ENCODE results near the gene AP2B1. TPM values are rescaled to one million over a fixed set of nuclear protein-coding genes. Genes with fewer than 3 reads are reported as not detected.

The AP2B1 gene
- total RNA-seq, 1 experiment from 2014 or later: 198 TPM

GRCh38 chr17:35542990-35543389, 44.1 kb upstream of the AP2B1 start:
- no peak for DNase-seq (ENCODE audit: low read depth, low spot score)
- H3K27me3 ChIP-seq (ENCODE audit: insufficient read depth, low read length): peaks cover 21% of the 10 kb centered on the region; the same call in 1 of the 2 replicates
- no peak for ATAC-seq
- peaks cover 0 to 5% of the 10 kb centered on the region in 2 experiments; a peak in 1 of 4 replicates for H3K4me1 ChIP-seq (ENCODE audit: control insufficient read depth in 1 of 2, insufficient read depth in 2 of 2, low read length in 2 of 2)
- H3K36me3 ChIP-seq (ENCODE audit: control insufficient read depth in 1 of 2, insufficient read depth in 2 of 2, low read length in 2 of 2): no peaks in the 10 kb centered on the region
- no TSS peak for BruUV-seq (replicated peaks)
- TF ChIP-seq POLR2AphosphoS5 (IDR thresholded peaks at IDR 0.05; ENCODE audit: low read depth, low read length): no peak
- ChIA-PET POLR2A (no interaction called here), RAD21 (ENCODE audit: low non-redundant PET in 1 of 2, low total read pairs in 2 of 2, uncharacterized antibody in 2 of 2, unreplicated experiment in 2 of 2) (no interaction called here), CTCF (no interaction called here)
- no peak overlapping the region for H3K4me2 ChIP-seq (ENCODE audit: low read length)
- H3K9me3 ChIP-seq (ENCODE audit: control insufficient read depth in 1 of 2, insufficient read depth in 1 of 2, low read depth in 1 of 2, low read length in 2 of 2): no peaks in the 10 kb centered on the region
- H2AFZ ChIP-seq (ENCODE audit: low read depth, low read length, poor library complexity, severe bottlenecking): no peak overlapping the region
- intact Hi-C loops (cut with micrococcal nuclease): no loop called here
- H3K4me3 ChIP-seq (replicated peaks in 1 of 2; ENCODE audit: low read depth in 1 of 2, low read length in 2 of 2): no peak overlapping the region
- H3K9ac ChIP-seq (ENCODE audit: low read length): no peak overlapping the region
- H3K79me2 ChIP-seq (ENCODE audit: insufficient read depth, low read length): no peaks in the 10 kb centered on the region
- no peak overlapping the region for H3K27ac ChIP-seq (ENCODE audit: low read depth, low read length)
- no peaks in the 10 kb centered on the region for H3K9me2 ChIP-seq (ENCODE audit: insufficient read depth)
- no peaks in the 10 kb centered on the region for H4K20me1 ChIP-seq (ENCODE audit: insufficient read depth)

DNA sequence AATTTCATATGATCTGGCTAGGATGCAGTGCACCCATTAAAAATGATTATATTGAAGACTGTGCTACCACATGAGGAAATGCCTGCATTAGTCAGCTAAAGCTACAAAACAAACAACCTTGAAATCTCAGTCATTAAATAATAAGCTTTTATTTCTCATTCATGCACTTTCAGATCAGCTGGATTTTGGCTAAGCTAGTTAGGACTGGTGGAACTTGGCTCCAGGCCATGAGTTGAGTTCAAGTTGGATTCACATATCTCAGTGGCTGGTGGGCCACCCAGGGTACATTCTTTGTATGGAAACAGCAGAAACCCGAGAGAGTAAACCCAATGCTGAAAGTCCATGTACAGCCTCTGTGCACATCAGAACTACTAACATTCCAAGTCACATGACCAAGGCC, 43.3 kb upstream of the AP2B1 start:
- RAD21 ChIA-PET (ENCODE audit: low non-redundant PET in 1 of 2, low total read pairs in 2 of 2, uncharacterized antibody in 2 of 2, unreplicated experiment in 2 of 2): no interaction called here
- DNase-seq (ENCODE audit: low read depth, low spot score): no peak
- Histone ChIP-seq H3K9ac (ENCODE audit: low read length) (no peak overlapping the region), H3K4me1 (ENCODE audit: control insufficient read depth in 1 of 2, insufficient read depth in 2 of 2, low read length in 2 of 2) (peaks cover 0 to 5% of the 10 kb centered on the region in 2 experiments; a peak in 1 of 4 replicates), H4K20me1 (ENCODE audit: insufficient read depth) (no peaks in the 10 kb centered on the region), H3K27me3 (ENCODE audit: insufficient read depth, low read length) (peaks cover 28% of the 10 kb centered on the region; the same call in 1 of the 2 replicates), H3K36me3 (ENCODE audit: control insufficient read depth in 1 of 2, insufficient read depth in 2 of 2, low read length in 2 of 2) (no peaks in the 10 kb centered on the region), H3K9me3 (ENCODE audit: control insufficient read depth in 1 of 2, insufficient read depth in 1 of 2, low read depth in 1 of 2, low read length in 2 of 2) (no peaks in the 10 kb centered on the region), H3K4me3 (replicated peaks in 1 of 2; ENCODE audit: low read depth in 1 of 2, low read length in 2 of 2) (no peak overlapping the region), H3K27ac (ENCODE audit: low read depth, low read length) (no peak overlapping the region), H2AFZ (ENCODE audit: low read depth, low read length, poor library complexity, severe bottlenecking) (no peak overlapping the region), H3K9me2 (ENCODE audit: insufficient read depth) (no peaks in the 10 kb centered on the region), H3K79me2 (ENCODE audit: insufficient read depth, low read length) (no peaks in the 10 kb centered on the region), H3K4me2 (ENCODE audit: low read length) (no peak overlapping the region)
- intact Hi-C loops (cut with micrococcal nuclease): no loop called here
- CTCF ChIA-PET: interaction anchor here (0.9 kb wide), 1 partner anchor 11 kb away, joined by 3 read pairs; no protein-coding TSS in a partner anchor
- no TSS peak for BruUV-seq (replicated peaks)
- no peak for ATAC-seq
- TF ChIP-seq ATF3 (IDR thresholded peaks at IDR 0.05): no peak
- TF ChIP-seq JUND (IDR thresholded peaks at IDR 0.05): no peak
- TF ChIP-seq TCF7L2 (IDR thresholded peaks at IDR 0.05; ENCODE audit: borderline replicate concordance, extremely low read depth, insufficient read depth, insufficient read length): no peak
- TF ChIP-seq RAD21 (IDR thresholded peaks at IDR 0.05; ENCODE audit: low read depth): no peak
- TF ChIP-seq ELF1 (IDR thresholded peaks at IDR 0.05; ENCODE audit: borderline replicate concordance, low read depth): no peak
- TF ChIP-seq SRF (IDR thresholded peaks at IDR 0.05; ENCODE audit: low read depth): no peak
- TF ChIP-seq SIN3A (IDR thresholded peaks at IDR 0.05; ENCODE audit: low read depth): no peak
- TF ChIP-seq FOSL1 (IDR thresholded peaks at IDR 0.05; ENCODE audit: low read depth): no peak
- no peak for TF ChIP-seq YY1 (IDR thresholded peaks at IDR 0.05; ENCODE audit: extremely low read depth, insufficient replicate concordance, low read depth, low read length)
- TF ChIP-seq, protein P1, sequence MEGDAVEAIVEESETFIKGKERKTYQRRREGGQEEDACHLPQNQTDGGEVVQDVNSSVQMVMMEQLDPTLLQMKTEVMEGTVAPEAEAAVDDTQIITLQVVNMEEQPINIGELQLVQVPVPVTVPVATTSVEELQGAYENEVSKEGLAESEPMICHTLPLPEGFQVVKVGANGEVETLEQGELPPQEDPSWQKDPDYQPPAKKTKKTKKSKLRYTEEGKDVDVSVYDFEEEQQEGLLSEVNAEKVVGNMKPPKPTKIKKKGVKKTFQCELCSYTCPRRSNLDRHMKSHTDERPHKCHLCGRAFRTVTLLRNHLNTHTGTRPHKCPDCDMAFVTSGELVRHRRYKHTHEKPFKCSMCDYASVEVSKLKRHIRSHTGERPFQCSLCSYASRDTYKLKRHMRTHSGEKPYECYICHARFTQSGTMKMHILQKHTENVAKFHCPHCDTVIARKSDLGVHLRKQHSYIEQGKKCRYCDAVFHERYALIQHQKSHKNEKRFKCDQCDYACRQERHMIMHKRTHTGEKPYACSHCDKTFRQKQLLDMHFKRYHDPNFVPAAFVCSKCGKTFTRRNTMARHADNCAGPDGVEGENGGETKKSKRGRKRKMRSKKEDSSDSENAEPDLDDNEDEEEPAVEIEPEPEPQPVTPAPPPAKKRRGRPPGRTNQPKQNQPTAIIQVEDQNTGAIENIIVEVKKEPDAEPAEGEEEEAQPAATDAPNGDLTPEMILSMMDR (IDR thresholded peaks at IDR 0.05 in 2 of 3, conservative IDR thresholded peaks at IDR 0.05 in 1 of 3; ENCODE audit: borderline replicate concordance in 1 of 3, insufficient read depth in 1 of 3, low read depth in 2 of 3, low read length in 2 of 3): no peak
- TF ChIP-seq SP1 (IDR thresholded peaks at IDR 0.05; ENCODE audit: low read depth): no peak
- TF ChIP-seq ZNF274 (IDR thresholded peaks at IDR 0.05; ENCODE audit: low read depth, low read length): no peak
- no peak for TF ChIP-seq MAX (IDR thresholded peaks at IDR 0.05)
- no peak for TF ChIP-seq EZH2 (IDR thresholded peaks at IDR 0.05)
- no peak for TF ChIP-seq ZFX (IDR thresholded peaks at IDR 0.05)
- no peak for TF ChIP-seq CBX3 (IDR thresholded peaks at IDR 0.05; ENCODE audit: low read depth)
- TF ChIP-seq, protein P2, sequence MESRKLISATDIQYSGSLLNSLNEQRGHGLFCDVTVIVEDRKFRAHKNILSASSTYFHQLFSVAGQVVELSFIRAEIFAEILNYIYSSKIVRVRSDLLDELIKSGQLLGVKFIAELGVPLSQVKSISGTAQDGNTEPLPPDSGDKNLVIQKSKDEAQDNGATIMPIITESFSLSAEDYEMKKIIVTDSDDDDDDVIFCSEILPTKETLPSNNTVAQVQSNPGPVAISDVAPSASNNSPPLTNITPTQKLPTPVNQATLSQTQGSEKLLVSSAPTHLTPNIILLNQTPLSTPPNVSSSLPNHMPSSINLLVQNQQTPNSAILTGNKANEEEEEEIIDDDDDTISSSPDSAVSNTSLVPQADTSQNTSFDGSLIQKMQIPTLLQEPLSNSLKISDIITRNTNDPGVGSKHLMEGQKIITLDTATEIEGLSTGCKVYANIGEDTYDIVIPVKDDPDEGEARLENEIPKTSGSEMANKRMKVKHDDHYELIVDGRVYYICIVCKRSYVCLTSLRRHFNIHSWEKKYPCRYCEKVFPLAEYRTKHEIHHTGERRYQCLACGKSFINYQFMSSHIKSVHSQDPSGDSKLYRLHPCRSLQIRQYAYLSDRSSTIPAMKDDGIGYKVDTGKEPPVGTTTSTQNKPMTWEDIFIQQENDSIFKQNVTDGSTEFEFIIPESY (IDR thresholded peaks at IDR 0.05; ENCODE audit: extremely low read depth, insufficient replicate concordance, low read length): no peak
- POLR2A ChIA-PET: no interaction called here
